CD4-positive, alpha-beta T cell (primary cell): ENCODE results near the gene PAPPA. TPM values are rescaled to one million over a fixed set of nuclear protein-coding genes. Genes with fewer than 3 reads are reported as not detected.

Source experiments
- ATAC-seq: fragments of 200-7000 bp; cut with Tn5 transposase; one replicate; pipeline ENCODE4 v1.10.0; 2022; ENCODE audit warnings: mild to moderate bottlenecking; ENCODE audit not compliant: poor library complexity
- CTCF ChIA-PET: fragments of 350-600 bp; sonication (Branson Sonifier 250); formaldehyde crosslinking; loops from one replicate; lab custom pipeline; 2021; ENCODE audit warnings: antibody characterized with exemption, inconsistent platforms; lab: Charles Lee
- POLR2A ChIA-PET: fragments of 350-600 bp; sonication (Branson Sonifier 250); formaldehyde crosslinking; loops from one replicate; lab custom pipeline; 2021; ENCODE audit warnings: antibody characterized with exemption, inconsistent platforms; lab: Charles Lee
- DNase-seq, 14 experiments: peaks; one replicate each; pipeline ENCODE4 v3.0.0-alpha.2; 2013 to 2020; ENCODE audit warnings: mixed read lengths in 2 of 14
- H3K27ac ChIP-seq, 2 donors: one replicate each; pipeline versions ENCODE4 v1.5.1 to v1.7.0; 2013; ENCODE audit warnings: low read length in 2 of 2, low read depth in 1 of 2, mild to moderate bottlenecking in 1 of 2
- H3K27me3 ChIP-seq, 2 experiments: 1 replicate in 1 of 2; 2 replicates in 1 of 2; pipeline versions ENCODE4 v1.6.1 to v1.7.0; 2013; ENCODE audit warnings: low read length in 2 of 2, control low read depth in 1 of 2, mild to moderate bottlenecking in 1 of 2, moderate library complexity in 1 of 2; ENCODE audit not compliant: insufficient read depth in 2 of 2, control insufficient read depth in 1 of 2
- H3K36me3 ChIP-seq: one replicate; pipeline ENCODE4 v1.6.1; 2013; ENCODE audit warnings: low read length, control low read depth; ENCODE audit not compliant: insufficient read depth
- H3K4me1 ChIP-seq: one replicate; pipeline ENCODE4 v1.6.1; 2013; ENCODE audit warnings: low read length, control low read depth; ENCODE audit not compliant: insufficient read depth
- H3K4me3 ChIP-seq: one replicate; pipeline ENCODE4 v1.5.1; 2013; ENCODE audit warnings: mild to moderate bottlenecking, low read length, moderate library complexity
- H3K9me3 ChIP-seq, 2 experiments: 1 replicate in 1 of 2; 2 replicates in 1 of 2; pipeline versions ENCODE4 v1.6.1 to v1.7.0; 2013; ENCODE audit warnings: low read length in 2 of 2, mild to moderate bottlenecking in 2 of 2, control low read depth in 1 of 2, moderate library complexity in 1 of 2; ENCODE audit not compliant: control insufficient read depth in 1 of 2, insufficient read depth in 1 of 2
- H3K27ac Mint-ChIP-seq: one replicate; pipeline ENCODE4 v1.8.0; 2020; ENCODE audit warnings: mixed read lengths
- H3K27me3 Mint-ChIP-seq: one replicate; pipeline ENCODE4 v1.8.0; 2021; ENCODE audit warnings: mixed read lengths
- H3K36me3 Mint-ChIP-seq: one replicate; pipeline ENCODE4 v1.8.0; 2021; ENCODE audit warnings: low read depth, mixed read lengths
- H3K4me1 Mint-ChIP-seq: one replicate; pipeline ENCODE4 v1.8.0; 2021; ENCODE audit warnings: low read depth, mixed read lengths
- H3K4me3 Mint-ChIP-seq: one replicate; pipeline ENCODE4 v1.8.0; 2020; ENCODE audit warnings: mild to moderate bottlenecking, mixed read lengths
- H3K9me3 Mint-ChIP-seq: one replicate; pipeline ENCODE4 v1.8.0; 2020; ENCODE audit warnings: mixed read lengths
- CTCF ChIP-seq: fragments of 200-600 bp; IDR thresholded peaks from one replicate; pipeline ENCODE4 v1.8.0; 2022; ENCODE audit warnings: antibody characterized with exemption, mild to moderate bottlenecking
- intact Hi-C, 2 experiments: fragments of 100-400 bp; cut with DNase I in 1 of 2; cut with micrococcal nuclease in 1 of 2; formaldehyde crosslinking; loops; one replicate each; pipeline versions ENCODE4 v1.15.1 to v1.9.0; 2023 to 2025; cut with DNase I, micrococcal nuclease
- total RNA-seq, 174 experiments: library from RNA in 2 of 174; stranded (reverse) in 2 of 174; gene quantifications; one replicate each; pipeline ENCODE4 v1.2.3 and lab custom pipeline; 2021 to 2026

PAPPA gene
- total RNA-seq, 2 experiments from 2014 or later = 0.03 TPM; not detected in 1

GRCh38 chr9:116276651-116277121 lies 123.1 kb downstream of the PAPPA start:
- Histone ChIP-seq H3K27ac (no peak overlapping the region), H3K27me3 (no peaks in the 10 kb centered on the region), H3K9me3 (peaks cover 0 to 4% of the 10 kb centered on the region in 2 experiments), H3K4me3 (no peak overlapping the region), H3K36me3 (no peaks in the 10 kb centered on the region), H3K4me1 (no peaks in the 10 kb centered on the region)
- DNase-seq (no peak), ATAC-seq (no peak)
- no peak overlapping the region for H3K27ac Mint-ChIP-seq
- ChIA-PET POLR2A (no interaction called here), CTCF (no interaction called here)
- H3K27me3 Mint-ChIP-seq = peaks cover 28% of the 10 kb centered on the region
- peaks cover 2% of the 10 kb centered on the region for H3K9me3 Mint-ChIP-seq
- H3K4me1 Mint-ChIP-seq = no peaks in the 10 kb centered on the region
- no peak for TF ChIP-seq CTCF
- intact Hi-C loops = no loop called here
- no peak overlapping the region for H3K4me3 Mint-ChIP-seq
- H3K36me3 Mint-ChIP-seq = no peaks in the 10 kb centered on the region

- H3K36me3 ChIP-seq = no peaks in the 10 kb centered on the region
- DNase-seq (no peak), ATAC-seq (no peak)
- Mint-ChIP-seq H3K4me3 (no peak overlapping the region), H3K36me3 (no peaks in the 10 kb centered on the region), H3K9me3 (peaks cover 2% of the 10 kb centered on the region), H3K27ac (no peak overlapping the region), H3K27me3 (peaks cover 28% of the 10 kb centered on the region), H3K4me1 (no peaks in the 10 kb centered on the region)
- H3K27me3 ChIP-seq = no peaks in the 10 kb centered on the region
- POLR2A ChIA-PET = no interaction called here
- H3K9me3 ChIP-seq = peaks cover 0 to 4% of the 10 kb centered on the region in 2 experiments
- H3K27ac ChIP-seq = no peak overlapping the region
- TF ChIP-seq CTCF = no peak
- H3K4me3 ChIP-seq = no peak overlapping the region
- H3K4me1 ChIP-seq = no peaks in the 10 kb centered on the region
- CTCF ChIA-PET = no interaction called here
- intact Hi-C loops = no loop called here
Observed at GRCh38 chr9:116278326-116278725, 124.7 kb downstream of the PAPPA start.

GRCh38 chr9:116279230-116279629 lies 125.6 kb downstream of the PAPPA start:
- no peak for DNase-seq
- no peak overlapping the region for H3K27ac ChIP-seq
- intact Hi-C loops = no loop called here
- no peaks in the 10 kb centered on the region for H3K4me1 ChIP-seq
- Mint-ChIP-seq H3K27ac (no peak overlapping the region), H3K36me3 (no peaks in the 10 kb centered on the region), H3K9me3 (peaks cover 2% of the 10 kb centered on the region), H3K4me3 (no peak overlapping the region), H3K27me3 (peaks cover 22% of the 10 kb centered on the region), H3K4me1 (no peaks in the 10 kb centered on the region)
- H3K27me3 ChIP-seq = no peaks in the 10 kb centered on the region
- no peak for TF ChIP-seq CTCF
- ChIA-PET POLR2A (no interaction called here), CTCF (no interaction called here)
- no peak overlapping the region for H3K4me3 ChIP-seq
- H3K36me3 ChIP-seq = no peaks in the 10 kb centered on the region
- H3K9me3 ChIP-seq = peaks cover 0 to 4% of the 10 kb centered on the region in 2 experiments
- ATAC-seq = no peak
